Measurements from ENCODE around the gene STON2.
"Not testable (repeated sequence)": the region's sequence is repeated elsewhere in the genome, so short reads cannot be mapped to it uniquely, and the experiment has no call there.

Gene STON2

GRCh38 chr14:81260732-81261131 lies 139.4 kb downstream of the STON2 start:
- DNase-seq, result no peak

DNA sequence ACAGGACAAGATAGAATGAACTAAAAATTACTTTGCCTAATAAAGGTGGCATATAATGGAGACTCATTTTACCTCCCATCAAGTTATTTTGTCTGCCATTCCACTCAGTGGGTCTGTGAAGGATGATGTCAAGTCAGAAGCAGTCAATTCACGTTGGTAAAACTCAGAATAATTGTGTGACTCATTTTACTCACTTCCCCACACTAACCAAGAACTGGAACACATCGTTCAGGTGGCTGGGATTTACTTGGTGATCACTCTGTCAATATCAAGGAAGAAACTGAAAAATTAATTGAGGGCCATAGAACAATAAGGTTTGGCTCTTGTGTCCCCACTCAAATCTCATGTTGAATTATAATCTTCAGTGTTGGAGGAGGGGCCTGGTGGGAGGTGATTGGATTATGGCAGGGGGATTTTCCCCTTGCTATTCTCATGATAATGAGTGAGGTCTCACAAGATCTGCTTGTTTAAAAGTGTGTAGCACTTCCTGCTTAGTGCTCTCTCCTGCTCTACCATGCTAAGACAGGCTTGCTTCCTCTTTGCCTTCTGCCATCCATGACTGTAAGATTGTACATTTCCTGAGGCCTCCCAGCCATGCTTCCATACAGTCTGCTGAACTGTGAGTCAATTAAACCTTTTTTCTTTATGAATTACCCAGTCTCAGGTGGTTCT lies 143.7 kb downstream of the STON2 start:
- DNase-seq, result no peak

DNA sequence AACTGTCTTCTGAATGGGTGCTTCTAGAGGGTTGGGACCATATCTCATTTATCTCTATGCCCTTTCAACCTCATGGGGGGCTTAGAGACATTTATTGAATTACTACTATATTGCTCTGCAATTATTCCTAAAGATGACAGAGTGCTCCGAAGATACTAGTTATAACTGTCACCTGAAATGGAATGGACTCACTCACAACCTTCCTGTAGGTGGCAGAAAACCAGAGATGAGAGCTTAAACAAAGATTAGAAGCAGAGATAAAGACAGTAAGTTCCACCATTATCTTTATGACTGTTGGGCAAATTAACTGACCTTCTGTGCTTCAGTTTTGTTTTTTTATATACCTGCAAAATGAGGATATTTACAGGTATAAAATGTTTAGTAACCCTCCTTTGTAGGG lies 147.8 kb downstream of the STON2 start:
- DNase-seq, result no peak

GRCh38 chr14:81247271-81247766 lies 152.8 kb downstream of the STON2 start:
- DNase-seq, result no peak

DNA sequence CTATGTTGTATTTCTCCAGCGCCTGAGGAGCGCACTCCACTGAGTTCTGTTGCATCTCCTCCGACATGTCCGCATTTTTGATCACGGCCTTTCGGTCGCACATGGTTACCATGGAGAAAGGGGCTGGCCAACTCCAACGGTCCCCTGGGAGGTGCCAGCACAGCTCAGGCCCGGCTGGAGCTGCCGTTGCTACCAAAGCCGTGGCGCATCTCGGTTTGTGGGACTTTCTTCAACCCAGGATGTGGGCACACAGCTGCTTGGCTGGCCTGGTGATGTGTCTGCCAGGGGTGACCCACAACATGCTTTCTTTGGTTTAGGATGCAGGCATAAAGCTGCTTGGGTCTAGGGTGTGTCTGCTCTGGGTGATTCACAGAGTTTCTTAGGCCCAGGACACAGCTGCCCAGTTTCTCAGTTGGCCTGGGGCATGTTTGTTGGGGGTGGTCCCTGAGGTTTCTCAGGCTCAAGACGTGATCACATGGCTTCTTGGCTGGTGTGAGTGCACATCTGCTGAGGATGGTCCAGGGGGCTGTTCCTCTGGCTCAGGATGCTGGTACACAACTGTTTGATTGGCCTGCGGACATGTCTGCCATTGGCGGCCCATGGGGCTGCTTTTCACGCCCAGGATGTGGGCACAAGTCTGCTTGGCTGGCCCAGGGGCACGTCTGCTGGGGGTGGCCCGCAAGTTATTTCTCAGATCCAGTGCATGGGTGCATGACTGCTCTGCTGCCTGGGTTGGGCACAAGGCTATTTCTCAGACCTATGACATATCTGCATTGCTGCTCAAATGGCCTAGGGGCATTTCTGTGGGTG lies 153.5 kb downstream of the STON2 start:
- DNase-seq, result no peak

GRCh38 chr14:81245771-81246170 lies 154.4 kb downstream of the STON2 start:
- no peak for DNase-seq

DNA sequence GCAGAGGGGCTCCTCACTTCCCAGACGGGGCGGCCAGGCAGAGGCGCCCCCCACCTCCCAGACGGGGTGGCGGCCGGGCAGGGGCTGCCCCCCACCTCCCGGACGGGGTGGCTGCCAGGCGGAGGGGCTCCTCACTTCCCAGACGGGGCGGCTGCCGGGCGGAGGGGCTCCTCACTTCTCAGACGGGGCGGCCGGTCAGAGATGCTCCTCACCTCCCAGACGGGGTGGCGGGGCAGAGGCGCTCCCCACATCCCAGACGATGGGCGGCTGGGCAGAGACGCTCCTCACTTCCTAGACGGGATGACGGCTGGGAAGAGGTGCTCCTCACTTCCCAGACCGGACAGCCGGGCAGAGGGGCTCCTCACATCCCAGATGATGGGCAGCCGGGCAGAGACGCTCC lies 155.7 kb downstream of the STON2 start:
- not testable (repeated sequence) for DNase-seq

- DNase-seq, result no peak
These were observed 156.6 kb downstream of the STON2 start for GRCh38 chr14:81243499-81243898.

DNA sequence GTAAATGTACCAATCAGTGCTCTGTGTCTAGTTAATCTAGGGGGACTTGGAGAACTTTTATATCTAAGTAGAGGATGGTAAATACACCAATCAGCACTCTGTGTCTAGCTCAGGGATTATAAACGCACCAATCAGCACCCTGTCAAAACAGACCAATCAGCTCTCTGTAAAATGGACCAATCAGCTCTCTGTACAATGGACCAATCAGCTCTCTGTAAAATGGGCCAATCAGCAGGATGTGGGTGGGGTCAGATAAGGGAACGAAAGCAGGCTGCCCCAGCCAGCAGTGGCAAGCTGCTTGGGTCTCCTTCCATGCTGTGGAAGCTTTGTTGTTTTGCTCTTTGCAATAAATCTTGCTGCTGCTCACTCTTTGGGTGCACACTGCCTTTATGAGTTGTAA lies 163.3 kb downstream of the STON2 start:
- not testable (repeated sequence) for DNase-seq

DNA sequence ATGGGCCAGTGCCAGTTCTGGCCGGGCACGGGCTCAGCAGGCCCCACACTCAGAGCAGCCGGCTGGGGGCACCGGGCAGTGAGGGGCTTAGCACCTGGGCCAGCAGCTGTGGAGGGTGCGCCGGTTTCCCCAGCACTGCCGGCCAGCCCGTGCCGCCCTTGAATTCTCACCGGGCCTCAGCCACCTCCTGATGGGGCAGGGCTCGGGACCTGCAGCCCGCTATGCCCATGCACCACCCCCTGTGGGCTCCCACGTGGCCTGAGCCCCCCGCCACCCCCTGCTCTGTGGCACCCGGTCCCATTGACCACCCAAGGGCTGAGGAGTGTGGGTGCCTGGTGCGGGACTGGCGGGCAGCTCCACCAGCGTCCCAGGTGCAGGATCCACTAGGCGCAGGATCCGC lies 164.0 kb downstream of the STON2 start:
- DNase-seq, result no peak

DNA sequence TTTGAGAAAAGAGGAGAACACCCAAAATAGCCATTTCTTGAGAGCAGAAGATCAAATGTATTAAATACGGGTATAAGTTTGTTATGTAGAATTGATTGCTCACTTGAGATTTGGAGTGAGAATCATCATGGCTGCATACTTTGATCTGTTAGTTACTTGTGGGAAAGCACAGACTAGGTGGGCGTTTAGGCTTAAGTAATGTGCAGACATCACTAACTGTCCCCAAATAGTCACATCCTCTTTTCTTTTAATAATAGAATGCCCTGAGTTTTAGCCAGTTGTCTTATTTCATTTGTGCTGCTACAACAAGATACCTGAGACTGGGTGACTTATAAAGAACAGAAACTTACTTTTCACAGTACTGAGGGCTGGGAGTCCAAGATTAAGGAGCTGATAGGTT lies 165.0 kb downstream of the STON2 start:
- DNase-seq, result no peak

DNA sequence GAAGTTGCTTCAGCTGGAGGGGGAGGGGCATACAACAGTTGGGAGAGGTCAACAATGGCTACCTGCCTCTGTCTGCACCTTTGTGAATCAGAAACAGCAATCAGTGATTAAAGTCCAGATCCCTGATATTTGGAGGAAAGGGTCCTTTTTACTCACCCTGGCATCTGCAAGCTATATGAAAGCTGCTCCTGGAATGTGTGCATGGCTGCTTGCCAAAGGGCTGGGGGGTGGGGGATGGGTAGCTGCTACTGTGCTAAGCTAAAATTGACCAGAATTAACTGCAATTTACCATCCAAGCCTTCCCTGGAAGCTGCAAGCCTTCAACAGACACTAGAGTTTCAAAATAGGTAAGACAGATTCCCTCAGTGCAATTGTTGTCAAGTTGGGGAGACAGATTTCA lies 165.8 kb downstream of the STON2 start:
- no peak for DNase-seq

- no peak for DNase-seq
These were observed 166.5 kb downstream of the STON2 start for GRCh38 chr14:81233615-81234014.

- no peak for DNase-seq
These were observed 168.6 kb downstream of the STON2 start for GRCh38 chr14:81231540-81231939.

DNA sequence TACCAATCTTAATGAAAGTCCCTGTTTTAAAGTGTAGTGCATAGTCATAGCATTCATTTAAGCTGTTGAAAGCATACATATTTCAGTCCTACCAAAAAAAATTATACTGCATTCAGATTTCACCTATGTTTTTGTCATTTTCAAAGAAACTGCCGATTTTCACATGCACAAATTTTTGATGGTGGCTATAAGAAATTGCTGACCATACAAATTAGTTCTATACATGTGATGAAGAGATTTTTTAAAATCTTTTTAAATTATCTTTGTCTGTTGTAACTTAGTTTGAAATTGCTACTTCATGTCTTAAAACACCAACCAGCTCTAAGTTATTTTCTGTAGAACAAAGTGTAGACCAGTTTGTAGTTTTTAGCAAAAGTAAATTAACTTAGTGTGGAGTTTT lies 175.9 kb downstream of the STON2 start:
- DNase-seq, result no peak

DNA sequence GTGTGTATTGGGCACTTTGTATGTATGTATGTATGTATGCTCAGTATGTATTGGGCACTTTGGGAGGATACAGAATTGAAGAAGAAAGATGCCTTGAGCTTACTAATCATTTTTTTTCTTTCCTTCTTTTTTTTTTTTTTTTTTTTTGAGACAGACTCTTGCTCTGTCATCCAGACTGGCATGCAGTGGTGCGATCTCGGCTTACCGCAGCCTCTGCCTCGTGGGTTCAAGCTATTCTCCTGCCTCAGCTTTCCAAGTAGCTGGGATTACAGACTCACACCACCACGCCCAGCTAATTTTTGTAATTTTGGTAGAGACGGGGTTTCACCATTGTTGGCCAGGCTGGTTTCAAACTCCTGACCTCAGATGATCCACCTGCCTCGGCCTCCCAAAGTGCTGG lies 176.3 kb downstream of the STON2 start:
- not testable (repeated sequence) for DNase-seq

- no peak for DNase-seq
These were observed 177.4 kb downstream of the STON2 start for GRCh38 chr14:81222691-81223090.

DNA sequence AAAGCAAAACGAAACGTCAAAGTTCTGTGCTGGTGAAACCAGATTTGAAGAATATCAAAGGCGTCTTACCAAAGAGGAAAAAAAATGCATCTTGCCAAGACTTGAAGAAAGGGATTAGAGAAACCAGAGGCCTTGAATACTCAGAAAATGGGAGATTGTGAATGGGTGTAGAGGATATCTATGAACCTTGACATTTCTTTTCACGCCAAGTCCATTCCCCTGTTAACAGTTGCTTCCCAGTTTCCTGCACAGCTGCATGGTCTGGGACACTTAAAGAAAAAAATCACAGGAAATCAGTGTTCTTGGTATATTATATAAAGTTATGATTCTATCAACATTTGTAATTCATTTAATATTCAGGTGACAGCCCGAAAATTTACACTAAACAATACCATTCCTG lies 178.0 kb downstream of the STON2 start:
- no peak for DNase-seq

- DNase-seq, result no peak
These were observed 178.5 kb downstream of the STON2 start for GRCh38 chr14:81221579-81222102.

DNA sequence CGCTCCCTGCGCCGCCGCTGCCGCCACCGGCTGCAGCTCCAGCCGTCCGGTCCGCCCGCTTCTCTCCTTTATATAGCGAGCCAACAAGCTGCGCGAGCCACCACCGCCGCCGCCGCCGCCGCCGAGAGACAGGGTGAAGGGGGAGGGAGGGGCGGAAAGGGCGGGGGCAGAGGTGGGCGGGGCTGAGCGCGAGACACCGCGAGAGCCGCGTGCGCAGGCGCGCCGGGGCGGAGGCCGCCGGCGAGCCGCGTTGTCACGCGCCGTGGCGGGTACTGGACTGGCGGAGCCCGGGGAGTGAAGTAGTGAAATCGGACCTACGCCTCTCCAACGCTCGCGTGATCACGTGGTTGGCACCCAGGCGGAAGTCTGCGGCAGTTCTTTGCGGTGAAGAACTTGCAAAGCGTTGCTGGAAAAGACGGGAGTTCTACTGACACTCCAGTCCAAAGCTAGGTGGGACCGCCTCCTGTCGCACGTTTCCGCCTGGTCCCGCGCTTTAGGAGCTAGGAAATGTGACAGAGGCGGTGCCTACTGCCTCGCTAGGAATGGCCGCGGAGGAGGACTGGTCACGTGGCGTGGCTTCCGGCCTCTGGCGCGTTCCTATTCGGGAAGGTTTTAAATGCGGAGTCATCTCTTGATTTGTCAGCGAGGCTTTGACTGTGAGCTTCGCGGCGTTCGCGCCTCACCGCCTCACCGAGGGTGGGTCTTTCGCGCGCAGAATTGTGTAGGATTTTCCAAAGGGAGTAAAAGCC lies 179.1 kb downstream of the STON2 start, which contains the start of gene GTF2A1:
TSS of gene GTF2A1 (minus strand) at position 130 of the 749 bp plus-strand sequence. CDS start 441 bp downstream, outside the sequence.
- DNase-seq, result peak; percentile 93

DNA sequence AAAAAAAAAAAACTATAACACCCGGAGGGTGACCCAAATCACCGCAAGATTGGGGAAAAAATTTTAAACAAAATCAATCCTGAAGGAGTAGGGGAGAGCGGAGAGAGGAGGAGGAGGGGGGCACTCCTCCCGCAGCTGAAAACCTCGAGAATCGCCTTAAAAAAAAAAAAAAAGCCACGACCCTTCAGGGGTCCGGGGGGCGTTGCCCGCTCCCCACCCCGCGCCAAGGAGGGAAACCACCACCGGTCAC lies 179.6 kb downstream of the STON2 start:
- DNase-seq, result no peak

- DNase-seq, result peak; percentile 40
These were observed 180.2 kb downstream of the STON2 start for GRCh38 chr14:81219759-81220579.
